Karpas-422 (cell line): ENCODE results near the gene ID2. TPM values are rescaled to one million over a fixed set of nuclear protein-coding genes. Genes with fewer than 3 reads are reported as not detected.

Source experiments
- DNase-seq: peaks from one replicate; pipeline ENCODE4 v3.0.0-alpha.2; 2015
- H2AFZ ChIP-seq: fragments of 200-600 bp; sonication (generic); 2 replicates; pipeline ENCODE4 v1.6.1; 2014; ENCODE audit warnings: antibody characterized with exemption, low read length, mixed read lengths
- H3K27ac ChIP-seq: fragments of 200-600 bp; sonication (generic); 2 replicates; pipeline ENCODE4 v1.5.1; 2014; ENCODE audit warnings: mild to moderate bottlenecking, low read length, moderate library complexity
- H3K27me3 ChIP-seq: fragments of 200-600 bp; sonication (generic); 2 replicates; pipeline ENCODE4 v1.6.1; 2014; ENCODE audit warnings: low read length, mixed read lengths
- H3K36me3 ChIP-seq: fragments of 200-600 bp; sonication (generic); 2 replicates; pipeline ENCODE4 v1.6.1; 2014; ENCODE audit warnings: low read length, mixed read lengths; ENCODE audit not compliant: insufficient read depth
- H3K4me1 ChIP-seq: fragments of 200-600 bp; sonication (generic); 2 replicates; pipeline ENCODE4 v1.6.1; 2014; ENCODE audit warnings: mild to moderate bottlenecking, low read length, mixed read lengths
- H3K4me2 ChIP-seq: fragments of 200-600 bp; sonication (generic); 2 replicates; pipeline ENCODE4 v1.6.1; 2014; ENCODE audit warnings: low read length, low read depth, mild to moderate bottlenecking; ENCODE audit not compliant: poor library complexity, severe bottlenecking
- H3K4me3 ChIP-seq: fragments of 200-600 bp; sonication (generic); 2 replicates; pipeline ENCODE4 v1.5.1; 2014; ENCODE audit warnings: mild to moderate bottlenecking, antibody characterized with exemption, low read length, mixed read lengths
- H3K79me2 ChIP-seq: fragments of 200-600 bp; sonication (generic); 2 replicates; pipeline ENCODE4 v1.6.1; 2014; ENCODE audit warnings: mild to moderate bottlenecking, low read length, mixed read lengths
- H3K9ac ChIP-seq: fragments of 200-600 bp; sonication (generic); 2 replicates; pipeline ENCODE4 v1.6.0; 2014; ENCODE audit warnings: low read length
- H3K9me2 ChIP-seq: fragments of 200-600 bp; sonication (generic), shearing (Covaris generic); replicated peaks from 2 replicates; pipeline ENCODE4 v1.6.0; 2014; ENCODE audit warnings: mild to moderate bottlenecking, low read length, moderate library complexity; ENCODE audit not compliant: insufficient read depth
- H3K9me3 ChIP-seq: fragments of 300-700, 200-600 bp; sonication (generic); 2 replicates; pipeline ENCODE4 v1.6.1; 2014; ENCODE audit warnings: low read length, mixed read lengths
- H4K20me1 ChIP-seq: fragments of 200-600 bp; sonication (generic); 2 replicates; pipeline ENCODE4 v1.6.1; 2014; ENCODE audit warnings: mild to moderate bottlenecking, antibody characterized with exemption, low read length, low read depth; ENCODE audit not compliant: insufficient read depth
- total RNA-seq: library from RNA; depleted of rRNA; stranded (reverse); fragments of >200 nt; shearing (Covaris generic); gene quantifications from 2 replicates; pipeline ENCODE4 v1.2.3, GENCODE V29; 2014; ENCODE audit warnings: low replicate concordance

The ID2 gene
- total RNA-seq, 1 experiment from 2014 or later, result 33.9 TPM

DNA sequence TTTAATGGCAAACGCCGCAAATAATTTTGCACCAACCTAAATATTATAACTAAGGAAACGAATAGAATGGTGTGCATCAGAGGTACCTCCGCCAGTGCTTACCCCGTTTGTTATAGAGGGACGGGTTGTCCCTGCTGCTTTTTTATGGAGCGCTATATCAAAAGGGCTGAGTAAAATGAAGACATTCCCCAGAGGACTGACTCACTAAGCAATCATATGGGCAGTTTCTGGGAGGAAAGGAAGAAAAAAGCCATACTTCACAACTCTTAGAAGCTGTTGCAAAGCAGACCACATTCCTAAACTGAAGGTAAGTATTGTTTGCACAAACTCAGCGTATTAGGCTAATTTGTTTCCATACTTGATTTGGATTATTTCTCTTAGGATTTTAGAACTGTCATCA lies 12.9 kb downstream of the ID2 start:
- no peaks in the 10 kb centered on the region for H3K9me3 ChIP-seq
- no peaks in the 10 kb centered on the region for H4K20me1 ChIP-seq
- no peaks in the 10 kb centered on the region for H3K4me1 ChIP-seq
- DNase-seq, result no peak
- no peak overlapping the region for H3K9ac ChIP-seq
- no peak overlapping the region for H3K4me2 ChIP-seq
- H3K4me3 ChIP-seq, result no peak overlapping the region
- no peaks in the 10 kb centered on the region for H3K9me2 ChIP-seq
- H3K27me3 ChIP-seq, result no peaks in the 10 kb centered on the region; the same call in 1 of the 2 replicates
- H3K27ac ChIP-seq, result no peak overlapping the region
- H3K36me3 ChIP-seq, result no peaks in the 10 kb centered on the region
- no peak overlapping the region for H2AFZ ChIP-seq
- H3K79me2 ChIP-seq, result no peaks in the 10 kb centered on the region

- H3K9me2 ChIP-seq, result no peaks in the 10 kb centered on the region
- no peaks in the 10 kb centered on the region for H3K4me1 ChIP-seq
- H3K9me3 ChIP-seq, result no peaks in the 10 kb centered on the region
- H2AFZ ChIP-seq, result no peak overlapping the region
- no peaks in the 10 kb centered on the region for H4K20me1 ChIP-seq
- H3K4me2 ChIP-seq, result no peak overlapping the region
- no peak for DNase-seq
- H3K4me3 ChIP-seq, result no peak overlapping the region
- H3K27ac ChIP-seq, result no peak overlapping the region
- H3K9ac ChIP-seq, result no peak overlapping the region
- H3K79me2 ChIP-seq, result no peaks in the 10 kb centered on the region
- H3K27me3 ChIP-seq, result no peaks in the 10 kb centered on the region
- no peaks in the 10 kb centered on the region for H3K36me3 ChIP-seq
These were observed 15.3 kb downstream of the ID2 start for GRCh38 chr2:8697190-8697589.

DNA sequence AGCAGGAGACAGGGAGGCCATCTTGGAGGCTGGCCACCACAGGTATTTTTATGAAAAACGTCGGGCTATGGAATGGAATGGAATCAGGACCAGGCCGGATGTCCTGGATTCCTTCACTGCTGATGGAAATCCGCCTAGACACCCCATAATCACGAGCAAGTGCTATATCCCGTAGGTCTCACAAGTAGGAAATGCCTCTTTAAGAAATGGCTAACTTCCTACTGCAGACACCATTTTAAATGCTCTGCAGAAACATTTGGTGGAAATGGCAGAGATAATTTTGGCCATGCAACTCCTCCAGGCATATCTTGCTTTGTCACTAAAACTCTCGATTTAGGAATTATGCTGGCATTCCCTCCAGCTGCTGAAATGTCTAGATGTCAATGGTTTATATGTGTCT lies 18.0 kb downstream of the ID2 start:
- H3K27me3 ChIP-seq, result no peaks in the 10 kb centered on the region
- no peaks in the 10 kb centered on the region for H4K20me1 ChIP-seq
- H3K27ac ChIP-seq, result no peak overlapping the region
- no peaks in the 10 kb centered on the region for H3K4me1 ChIP-seq
- H3K9me2 ChIP-seq, result no peaks in the 10 kb centered on the region
- DNase-seq, result no peak
- 0 out of 2 replicates have a peak overlapping the region, but pooled peaks have one; percentile 20 for H2AFZ ChIP-seq
- H3K9ac ChIP-seq, result no peak overlapping the region
- no peaks in the 10 kb centered on the region for H3K9me3 ChIP-seq
- H3K79me2 ChIP-seq, result no peaks in the 10 kb centered on the region
- H3K4me3 ChIP-seq, result no peak overlapping the region
- no peaks in the 10 kb centered on the region for H3K36me3 ChIP-seq
- no peak overlapping the region for H3K4me2 ChIP-seq

GRCh38 chr2:8701681-8702379 lies 20.0 kb downstream of the ID2 start:
- H3K4me1 ChIP-seq, result no peaks in the 10 kb centered on the region
- no peak overlapping the region for H2AFZ ChIP-seq
- H3K36me3 ChIP-seq, result no peaks in the 10 kb centered on the region
- H3K9me2 ChIP-seq, result no peaks in the 10 kb centered on the region
- no peaks in the 10 kb centered on the region for H3K9me3 ChIP-seq
- no peak overlapping the region for H3K9ac ChIP-seq
- H3K79me2 ChIP-seq, result no peaks in the 10 kb centered on the region
- no peak overlapping the region for H3K4me2 ChIP-seq
- H3K4me3 ChIP-seq, result no peak overlapping the region
- no peak overlapping the region for H3K27ac ChIP-seq
- no peaks in the 10 kb centered on the region for H4K20me1 ChIP-seq
- DNase-seq, result no peak
- no peaks in the 10 kb centered on the region for H3K27me3 ChIP-seq

GRCh38 chr2:8704906-8705305 lies 23.1 kb downstream of the ID2 start:
- no peaks in the 10 kb centered on the region for H3K9me3 ChIP-seq
- DNase-seq, result no peak
- no peaks in the 10 kb centered on the region for H3K36me3 ChIP-seq

DNA sequence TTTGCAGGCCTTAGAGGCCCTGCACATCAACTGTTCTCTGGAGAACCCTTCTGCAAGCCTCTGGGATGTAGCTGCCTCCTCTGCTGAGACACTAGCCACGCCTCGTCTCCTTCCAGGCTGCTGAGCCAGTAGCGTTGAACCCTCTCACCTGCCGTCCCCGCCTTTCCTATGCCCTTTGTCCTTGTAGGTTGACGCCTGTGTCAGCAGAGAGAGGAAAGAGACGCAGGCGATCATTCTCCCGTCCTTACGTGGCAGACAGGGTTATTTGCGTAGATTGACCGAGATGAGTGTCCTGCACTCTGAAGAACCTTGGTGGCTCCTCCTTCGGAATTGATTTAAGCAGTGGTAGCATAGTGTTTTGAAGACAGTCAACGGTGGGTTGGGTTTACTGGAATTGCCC lies 27.8 kb downstream of the ID2 start:
- H3K27ac ChIP-seq, result no peak overlapping the region
- no peak overlapping the region for H3K4me2 ChIP-seq
- no peaks in the 10 kb centered on the region for H3K27me3 ChIP-seq
- H3K79me2 ChIP-seq, result no peaks in the 10 kb centered on the region
- H3K36me3 ChIP-seq, result no peaks in the 10 kb centered on the region
- no peak overlapping the region for H2AFZ ChIP-seq
- no peak for DNase-seq
- no peak overlapping the region for H3K4me3 ChIP-seq
- H3K9me2 ChIP-seq, result no peaks in the 10 kb centered on the region
- no peaks in the 10 kb centered on the region for H3K4me1 ChIP-seq
- H3K9ac ChIP-seq, result no peak overlapping the region
- H4K20me1 ChIP-seq, result no peaks in the 10 kb centered on the region
- no peaks in the 10 kb centered on the region for H3K9me3 ChIP-seq

More at GRCh38 chr2:8704906-8705305, 23.1 kb downstream of the ID2 start:
- Histone ChIP-seq H3K79me2 (no peaks in the 10 kb centered on the region), H3K4me3 (no peak overlapping the region), H2AFZ (no peak overlapping the region), H3K4me2 (no peak overlapping the region), H3K27ac (no peak overlapping the region), H3K4me1 (no peaks in the 10 kb centered on the region), H4K20me1 (no peaks in the 10 kb centered on the region), H3K9me2 (no peaks in the 10 kb centered on the region), H3K27me3 (no peaks in the 10 kb centered on the region), H3K9ac (no peak overlapping the region)

DNA sequence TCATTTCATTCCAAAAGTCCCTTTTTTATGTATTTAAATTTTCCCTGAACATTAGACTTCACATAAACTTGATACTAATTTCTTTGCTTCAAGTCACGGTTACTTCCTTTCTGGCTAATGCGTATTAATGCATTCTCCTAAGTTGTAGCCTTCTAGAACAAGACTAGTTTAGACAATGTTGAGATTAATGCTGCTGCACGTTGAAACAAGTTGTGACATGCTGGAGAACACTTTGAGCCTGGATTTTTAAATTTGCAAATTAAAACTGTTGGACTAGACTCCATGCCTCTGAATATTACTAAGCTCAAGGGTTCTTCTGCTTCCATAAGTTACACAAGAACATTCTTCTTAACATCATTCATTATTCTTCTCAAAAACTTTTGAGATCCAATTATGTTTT lies 29.1 kb downstream of the ID2 start:
- H3K4me3 ChIP-seq, result no peak overlapping the region
- DNase-seq, result no peak
- no peak overlapping the region for H3K9ac ChIP-seq
- H3K9me2 ChIP-seq, result no peaks in the 10 kb centered on the region
- no peaks in the 10 kb centered on the region; the same call in 1 of the 2 replicates for H3K9me3 ChIP-seq
- H2AFZ ChIP-seq, result no peak overlapping the region
- H3K27me3 ChIP-seq, result no peaks in the 10 kb centered on the region
- no peak overlapping the region for H3K4me2 ChIP-seq
- H3K27ac ChIP-seq, result no peak overlapping the region
- no peaks in the 10 kb centered on the region for H3K4me1 ChIP-seq
- H3K79me2 ChIP-seq, result no peaks in the 10 kb centered on the region
- no peaks in the 10 kb centered on the region for H3K36me3 ChIP-seq
- no peaks in the 10 kb centered on the region for H4K20me1 ChIP-seq

DNA sequence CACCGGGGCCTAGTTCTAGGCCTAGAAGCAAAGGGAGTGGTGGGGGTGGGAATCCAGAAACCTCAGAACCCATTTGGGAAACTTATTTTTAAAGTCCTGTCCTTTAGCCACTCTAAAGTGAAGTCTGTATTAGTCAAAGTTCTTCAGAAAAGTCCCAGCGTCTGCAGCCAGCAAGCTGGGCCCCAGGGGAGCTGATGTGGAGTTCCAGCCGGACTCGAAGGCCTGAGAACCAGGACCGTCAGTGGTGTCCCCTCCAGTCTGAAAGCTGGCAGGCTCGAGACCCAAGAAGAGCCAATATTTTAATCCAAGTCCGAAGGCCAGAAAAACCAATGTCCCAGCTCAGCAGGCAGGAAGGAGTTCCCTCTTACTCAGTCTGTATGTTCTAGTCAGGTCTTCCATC lies 32.4 kb downstream of the ID2 start:
- no peaks in the 10 kb centered on the region for H4K20me1 ChIP-seq
- no peaks in the 10 kb centered on the region; the same call in 1 of the 2 replicates for H3K9me3 ChIP-seq
- H2AFZ ChIP-seq, result no peak overlapping the region
- DNase-seq, result no peak
- no peaks in the 10 kb centered on the region for H3K4me1 ChIP-seq
- H3K4me2 ChIP-seq, result no peak overlapping the region
- H3K4me3 ChIP-seq, result no peak overlapping the region
- no peak overlapping the region for H3K27ac ChIP-seq
- no peaks in the 10 kb centered on the region for H3K79me2 ChIP-seq
- H3K36me3 ChIP-seq, result no peaks in the 10 kb centered on the region
- H3K9ac ChIP-seq, result no peak overlapping the region
- H3K27me3 ChIP-seq, result no peaks in the 10 kb centered on the region
- H3K9me2 ChIP-seq, result no peaks in the 10 kb centered on the region
